Measurements from ENCODE around the gene SIGLEC5. TPM values are rescaled to one million over a fixed set of nuclear protein-coding genes. Genes with fewer than 3 reads are reported as not detected.

SIGLEC5 gene
- total and polyA plus RNA-seq, 5 donors from 2014 or later, result 0.16 TPM; not detected in 4

DNA sequence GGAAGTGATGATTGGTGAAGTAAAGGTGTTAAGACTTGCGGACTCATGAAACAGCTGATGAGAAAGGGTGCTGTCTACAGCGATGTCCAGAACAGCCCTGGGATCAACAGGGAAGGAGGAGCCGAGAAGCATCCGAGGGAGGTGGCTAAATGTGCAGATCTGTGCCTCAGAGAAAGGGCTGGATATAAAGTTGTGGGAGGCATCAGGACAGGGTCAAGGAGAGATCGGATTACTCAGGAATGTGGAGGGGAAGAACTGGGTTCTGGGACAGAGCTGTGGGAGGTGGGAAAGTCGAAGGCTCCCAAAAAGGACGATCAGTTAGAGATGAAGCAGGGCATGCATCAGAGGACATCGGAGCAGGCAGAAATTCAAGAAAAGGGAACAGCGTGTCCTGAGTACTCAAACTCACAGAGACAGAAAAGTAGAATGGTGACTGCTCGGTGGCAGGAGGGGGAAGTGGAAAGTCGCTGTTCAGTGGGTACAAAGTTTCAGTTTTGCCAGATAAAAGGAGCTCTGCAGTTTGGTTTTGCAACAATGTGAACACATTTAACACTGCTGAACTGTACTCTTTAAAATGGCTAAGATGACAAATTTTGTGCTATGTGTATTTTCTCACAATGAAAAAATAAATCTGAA lies 14.6 kb upstream of the SIGLEC5 start:
- Mint-ChIP-seq H3K27me3 (peaks cover 11% of the 10 kb centered on the region), H3K36me3 (no peaks in the 10 kb centered on the region), H3K4me1 (no peaks in the 10 kb centered on the region), H3K4me3 (no peak overlapping the region), H3K9me3 (peaks cover 0 to 3% (median 0%) of the 10 kb centered on the region in 7 donors), H3K27ac (no peak overlapping the region)
- no peaks in the 10 kb centered on the region for H3K4me1 ChIP-seq (ENCODE audit: control insufficient read depth, insufficient read depth, low read length, poor library complexity, severe bottlenecking)
- no peaks in the 10 kb centered on the region for H3K9me3 ChIP-seq (ENCODE audit: control insufficient read depth in 2 of 2, low read length in 2 of 2)
- no peak overlapping the region for H3K27ac ChIP-seq (ENCODE audit: insufficient read depth, low read length, poor library complexity, severe bottlenecking)
- H3K27me3 ChIP-seq (ENCODE audit: control insufficient read depth, insufficient read depth, low read length), result peaks cover 1% of the 10 kb centered on the region
- no peak overlapping the region for H3K4me3 ChIP-seq (ENCODE audit: low read depth, low read length)
- no peaks in the 10 kb centered on the region for H3K36me3 ChIP-seq (ENCODE audit: control insufficient read depth, insufficient read depth, low read length)
- ATAC-seq (ENCODE audit: low read depth in 2 of 2) (no peak), DNase-seq (no peak)

GRCh38 chr19:51641648-51642047 lies 11.4 kb upstream of the SIGLEC5 start:
- ATAC-seq (ENCODE audit: low read depth in 2 of 2), result no peak
- H3K36me3 ChIP-seq (ENCODE audit: control insufficient read depth, insufficient read depth, low read length), result no peaks in the 10 kb centered on the region
- no peak overlapping the region for H3K27ac Mint-ChIP-seq
- no peak for DNase-seq
- peaks cover 23% of the 10 kb centered on the region for H3K27me3 Mint-ChIP-seq
- no peaks in the 10 kb centered on the region for H3K4me1 Mint-ChIP-seq
- H3K36me3 Mint-ChIP-seq, result no peaks in the 10 kb centered on the region
- peaks cover 0 to 12% (median 2%) of the 10 kb centered on the region in 7 donors for H3K9me3 Mint-ChIP-seq
- H3K27ac ChIP-seq (ENCODE audit: insufficient read depth, low read length, poor library complexity, severe bottlenecking), result no peak overlapping the region
- no peak overlapping the region for H3K4me3 Mint-ChIP-seq
- no peaks in the 10 kb centered on the region for H3K4me1 ChIP-seq (ENCODE audit: control insufficient read depth, insufficient read depth, low read length, poor library complexity, severe bottlenecking)
- peaks cover 7% of the 10 kb centered on the region for H3K27me3 ChIP-seq (ENCODE audit: control insufficient read depth, insufficient read depth, low read length)
- no peaks in the 10 kb centered on the region for H3K9me3 ChIP-seq (ENCODE audit: control insufficient read depth in 2 of 2, low read length in 2 of 2)
- H3K4me3 ChIP-seq (ENCODE audit: low read depth, low read length), result no peak overlapping the region

DNA sequence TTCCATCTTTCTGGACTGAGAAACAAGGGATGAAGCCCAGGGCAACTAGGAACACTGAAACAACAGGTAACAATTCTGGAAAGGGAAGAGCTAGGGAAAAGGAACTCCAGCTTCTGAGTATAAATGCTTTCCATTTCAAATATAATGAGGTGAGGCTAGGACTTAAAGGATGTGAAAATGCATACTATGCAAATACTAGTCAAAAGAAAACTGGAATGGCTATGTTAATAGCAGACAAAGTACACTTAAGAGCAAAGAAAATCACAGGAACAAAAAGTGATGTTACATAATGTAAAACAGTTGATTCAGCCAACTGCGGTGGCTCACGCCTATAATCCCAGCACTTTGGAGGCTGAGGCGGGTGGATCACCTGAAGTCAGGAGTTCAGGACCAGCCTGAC lies 10.2 kb upstream of the SIGLEC5 start:
- DNase-seq, result no peak
- H3K4me1 Mint-ChIP-seq, result no peaks in the 10 kb centered on the region
- H3K27ac Mint-ChIP-seq, result no peak overlapping the region
- no peak for ATAC-seq (ENCODE audit: low read depth in 2 of 2)
- Histone ChIP-seq H3K4me1 (ENCODE audit: control insufficient read depth, insufficient read depth, low read length, poor library complexity, severe bottlenecking) (no peaks in the 10 kb centered on the region), H3K27ac (ENCODE audit: insufficient read depth, low read length, poor library complexity, severe bottlenecking) (no peak overlapping the region), H3K36me3 (ENCODE audit: control insufficient read depth, insufficient read depth, low read length) (no peaks in the 10 kb centered on the region), H3K4me3 (ENCODE audit: low read depth, low read length) (no peak overlapping the region), H3K9me3 (ENCODE audit: control insufficient read depth in 2 of 2, low read length in 2 of 2) (no peaks in the 10 kb centered on the region), H3K27me3 (ENCODE audit: control insufficient read depth, insufficient read depth, low read length) (peaks cover 7% of the 10 kb centered on the region)
- peaks cover 0 to 12% (median 3%) of the 10 kb centered on the region in 7 donors for H3K9me3 Mint-ChIP-seq
- peaks cover 23% of the 10 kb centered on the region for H3K27me3 Mint-ChIP-seq
- no peak overlapping the region for H3K4me3 Mint-ChIP-seq
- no peaks in the 10 kb centered on the region for H3K36me3 Mint-ChIP-seq

- DNase-seq, result no peak
- Mint-ChIP-seq H3K36me3 (no peaks in the 10 kb centered on the region), H3K4me1 (no peaks in the 10 kb centered on the region), H3K27ac (no peak overlapping the region), H3K4me3 (no peak overlapping the region), H3K9me3 (peaks cover 0 to 12% (median 1%) of the 10 kb centered on the region in 7 donors), H3K27me3 (peaks cover 23% of the 10 kb centered on the region)
- H3K27ac ChIP-seq (ENCODE audit: insufficient read depth, low read length, poor library complexity, severe bottlenecking), result no peak overlapping the region
- ATAC-seq (ENCODE audit: low read depth in 2 of 2), result no peak
- H3K36me3 ChIP-seq (ENCODE audit: control insufficient read depth, insufficient read depth, low read length), result no peaks in the 10 kb centered on the region
- no peaks in the 10 kb centered on the region for H3K4me1 ChIP-seq (ENCODE audit: control insufficient read depth, insufficient read depth, low read length, poor library complexity, severe bottlenecking)
- H3K4me3 ChIP-seq (ENCODE audit: low read depth, low read length), result no peak overlapping the region
- no peaks in the 10 kb centered on the region for H3K9me3 ChIP-seq (ENCODE audit: control insufficient read depth in 2 of 2, low read length in 2 of 2)
- H3K27me3 ChIP-seq (ENCODE audit: control insufficient read depth, insufficient read depth, low read length), result peaks cover 7% of the 10 kb centered on the region
Measured at GRCh38 chr19:51639916-51640315, 9.7 kb upstream of the SIGLEC5 start.

DNA sequence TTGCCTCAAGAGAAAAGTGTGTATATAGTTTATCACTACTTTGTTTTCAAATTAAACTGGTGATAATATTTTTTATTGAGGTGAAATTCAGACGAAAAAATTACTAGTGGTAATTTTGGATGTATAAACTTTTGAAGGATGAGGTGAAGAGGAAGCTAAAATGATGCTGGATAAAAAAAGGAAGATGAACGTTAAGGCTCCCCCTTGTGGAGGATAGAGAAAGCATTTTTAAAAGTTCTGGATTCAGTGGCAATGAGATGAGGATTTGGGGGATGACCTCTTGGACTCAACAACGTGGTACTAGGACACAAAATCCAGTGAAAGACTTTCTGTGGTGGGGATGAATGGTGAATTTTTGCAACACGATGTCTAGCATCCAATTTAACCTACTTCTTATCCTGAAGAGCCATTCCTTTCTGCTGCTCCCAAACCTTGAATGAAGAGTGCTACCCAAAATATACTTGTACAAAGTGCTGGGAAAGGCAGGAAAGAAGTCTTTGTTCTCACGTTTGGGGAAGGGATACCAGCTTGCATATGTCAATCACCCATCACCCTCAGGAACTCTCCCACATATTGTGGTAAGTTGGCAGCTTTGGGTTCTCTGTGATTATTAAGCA lies 7.3 kb upstream of the SIGLEC5 start:
- Histone ChIP-seq H3K4me1 (ENCODE audit: control insufficient read depth, insufficient read depth, low read length, poor library complexity, severe bottlenecking) (no peaks in the 10 kb centered on the region), H3K9me3 (ENCODE audit: control insufficient read depth in 2 of 2, low read length in 2 of 2) (no peaks in the 10 kb centered on the region), H3K36me3 (ENCODE audit: control insufficient read depth, insufficient read depth, low read length) (no peaks in the 10 kb centered on the region), H3K27me3 (ENCODE audit: control insufficient read depth, insufficient read depth, low read length) (peaks cover 7% of the 10 kb centered on the region), H3K4me3 (ENCODE audit: low read depth, low read length) (no peak overlapping the region), H3K27ac (ENCODE audit: insufficient read depth, low read length, poor library complexity, severe bottlenecking) (no peak overlapping the region)
- ATAC-seq (ENCODE audit: low read depth in 2 of 2) (no peak), DNase-seq (peak in 1 of 3 donors; percentile 33)
- Mint-ChIP-seq H3K4me1 (no peaks in the 10 kb centered on the region), H3K27ac (no peak overlapping the region), H3K4me3 (no peak overlapping the region), H3K36me3 (no peaks in the 10 kb centered on the region), H3K27me3 (peaks cover 19% of the 10 kb centered on the region), H3K9me3 (peaks cover 0 to 12% (median 0%) of the 10 kb centered on the region in 7 donors)

GRCh38 chr19:51632126-51632525 lies 1.9 kb upstream of the SIGLEC5 start:
- Histone ChIP-seq H3K27me3 (ENCODE audit: control insufficient read depth, insufficient read depth, low read length) (no peaks in the 10 kb centered on the region), H3K36me3 (ENCODE audit: control insufficient read depth, insufficient read depth, low read length) (no peaks in the 10 kb centered on the region), H3K4me3 (ENCODE audit: low read depth, low read length) (no peak overlapping the region), H3K9me3 (ENCODE audit: control insufficient read depth in 2 of 2, low read length in 2 of 2) (no peaks in the 10 kb centered on the region), H3K27ac (ENCODE audit: insufficient read depth, low read length, poor library complexity, severe bottlenecking) (no peak overlapping the region), H3K4me1 (ENCODE audit: control insufficient read depth, insufficient read depth, low read length, poor library complexity, severe bottlenecking) (no peaks in the 10 kb centered on the region)
- ATAC-seq (ENCODE audit: low read depth in 2 of 2) (no peak), DNase-seq (no peak)
- no peaks in the 10 kb centered on the region for H3K36me3 Mint-ChIP-seq
- H3K4me3 Mint-ChIP-seq, result no peak overlapping the region
- no peaks in the 10 kb centered on the region for H3K4me1 Mint-ChIP-seq
- peaks cover 0 to 5% (median 0%) of the 10 kb centered on the region in 7 donors for H3K9me3 Mint-ChIP-seq
- H3K27me3 Mint-ChIP-seq, result no peaks in the 10 kb centered on the region
- H3K27ac Mint-ChIP-seq, result no peak overlapping the region

- Mint-ChIP-seq H3K4me1 (no peaks in the 10 kb centered on the region), H3K36me3 (no peaks in the 10 kb centered on the region), H3K9me3 (no peaks in the 10 kb centered on the region), H3K4me3 (no peak overlapping the region), H3K27me3 (no peaks in the 10 kb centered on the region), H3K27ac (no peak overlapping the region)
- Histone ChIP-seq H3K9me3 (ENCODE audit: control insufficient read depth in 2 of 2, low read length in 2 of 2) (no peaks in the 10 kb centered on the region), H3K4me3 (ENCODE audit: low read depth, low read length) (no peak overlapping the region), H3K27ac (ENCODE audit: insufficient read depth, low read length, poor library complexity, severe bottlenecking) (no peak overlapping the region), H3K4me1 (ENCODE audit: control insufficient read depth, insufficient read depth, low read length, poor library complexity, severe bottlenecking) (no peaks in the 10 kb centered on the region), H3K36me3 (ENCODE audit: control insufficient read depth, insufficient read depth, low read length) (no peaks in the 10 kb centered on the region), H3K27me3 (ENCODE audit: control insufficient read depth, insufficient read depth, low read length) (no peaks in the 10 kb centered on the region)
- DNase-seq (no peak), ATAC-seq (ENCODE audit: low read depth in 2 of 2) (no peak)
Measured at GRCh38 chr19:51628153-51628939, 1.9 kb downstream of the SIGLEC5 start.

Data from CD4-positive, CD25-positive, alpha-beta regulatory T cell (primary cell).